Embryonic facial prominence (tissue), 1 donor: ENCODE data around the gene CCHCR1.

Experiments used
- DNase-seq: peaks from one replicate; pipeline ENCODE4 v3.0.0-alpha.2; 2016; ENCODE audit errors: extremely low spot score

CCHCR1 gene

GRCh38 chr6:31110825-31111582 is 46.6 kb downstream of the CCHCR1 start:
- no peak for DNase-seq

GRCh38 chr6:31107052-31107451 is 50.5 kb downstream of the CCHCR1 start:
- DNase-seq: no peak

GRCh38 chr6:31103136-31103535 is 54.5 kb downstream of the CCHCR1 start:
- DNase-seq: no peak

GRCh38 chr6:31098449-31098938 is 59.1 kb downstream of the CCHCR1 start:
- no peak for DNase-seq

GRCh38 chr6:31096656-31097055 is 60.9 kb downstream of the CCHCR1 start:
- no peak for DNase-seq

GRCh38 chr6:31096215-31096614 is 61.4 kb downstream of the CCHCR1 start:
- DNase-seq: no peak

- DNase-seq: no peak
These were observed 63.2 kb downstream of the CCHCR1 start for GRCh38 chr6:31094389-31094881.

- DNase-seq: no peak
These were observed 64.7 kb downstream of the CCHCR1 start for GRCh38 chr6:31092769-31093505.
